RWPE1 (cell line): ENCODE measurements around the gene CTNNA2.

ENCODE experiments used
- CTCF ChIA-PET: fragments of 350-600 bp; sonication (Branson Sonifier 250); formaldehyde crosslinking; extraction: SDS; loops from one replicate; lab custom pipeline; 2021; lab: Yijun Ruan, JAX
- POLR2A ChIA-PET: fragments of 400-600 bp; formaldehyde crosslinking; extraction: SDS; loops from one replicate; lab custom pipeline; 2020; ENCODE audit warnings: antibody characterized with exemption; ENCODE audit not compliant: low non-redundant PET; lab: Yijun Ruan, JAX
- DNase-seq: peaks from one replicate; pipeline ENCODE4 v3.0.0; 2012; ENCODE audit warnings: low spot score
- H3K27ac ChIP-seq: fragments of 450-650 bp; 2 replicates; pipeline ENCODE4 v1.5.1; 2017
- TF ChIP-seq, protein P1 (sequence below): fragments of 450-650 bp; conservative IDR thresholded peaks from 2 replicates; pipeline ENCODE4 v1.5.1; 2017; ENCODE audit warnings: low read depth, mild to moderate bottlenecking

CTNNA2 gene

DNA sequence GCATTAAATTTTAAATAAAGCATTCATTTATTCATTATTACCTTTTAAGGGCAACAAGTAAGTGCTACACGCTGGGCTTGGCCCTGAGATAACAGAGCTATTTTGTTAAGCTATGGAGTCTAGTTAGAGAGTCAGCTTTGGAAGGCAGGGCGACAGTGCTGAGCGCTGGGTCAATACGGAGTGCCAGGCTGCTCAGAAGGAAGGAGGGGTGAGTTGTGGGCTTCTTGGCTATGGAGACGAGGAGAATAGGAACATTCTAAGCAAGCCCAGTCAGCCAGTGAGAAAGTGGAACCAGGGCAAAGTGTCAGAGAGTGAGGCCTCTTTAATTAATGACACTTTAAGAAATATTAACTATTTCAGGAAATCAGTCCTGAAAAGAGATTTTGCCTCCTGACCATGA is 503.3 kb downstream of the CTNNA2 start:
- DNase-seq = no peak
- H3K27ac ChIP-seq = no peak overlapping the region
- TF ChIP-seq, protein P1, sequence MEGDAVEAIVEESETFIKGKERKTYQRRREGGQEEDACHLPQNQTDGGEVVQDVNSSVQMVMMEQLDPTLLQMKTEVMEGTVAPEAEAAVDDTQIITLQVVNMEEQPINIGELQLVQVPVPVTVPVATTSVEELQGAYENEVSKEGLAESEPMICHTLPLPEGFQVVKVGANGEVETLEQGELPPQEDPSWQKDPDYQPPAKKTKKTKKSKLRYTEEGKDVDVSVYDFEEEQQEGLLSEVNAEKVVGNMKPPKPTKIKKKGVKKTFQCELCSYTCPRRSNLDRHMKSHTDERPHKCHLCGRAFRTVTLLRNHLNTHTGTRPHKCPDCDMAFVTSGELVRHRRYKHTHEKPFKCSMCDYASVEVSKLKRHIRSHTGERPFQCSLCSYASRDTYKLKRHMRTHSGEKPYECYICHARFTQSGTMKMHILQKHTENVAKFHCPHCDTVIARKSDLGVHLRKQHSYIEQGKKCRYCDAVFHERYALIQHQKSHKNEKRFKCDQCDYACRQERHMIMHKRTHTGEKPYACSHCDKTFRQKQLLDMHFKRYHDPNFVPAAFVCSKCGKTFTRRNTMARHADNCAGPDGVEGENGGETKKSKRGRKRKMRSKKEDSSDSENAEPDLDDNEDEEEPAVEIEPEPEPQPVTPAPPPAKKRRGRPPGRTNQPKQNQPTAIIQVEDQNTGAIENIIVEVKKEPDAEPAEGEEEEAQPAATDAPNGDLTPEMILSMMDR = no peak
- ChIA-PET POLR2A (no interaction called here), CTCF (no interaction called here)

DNA sequence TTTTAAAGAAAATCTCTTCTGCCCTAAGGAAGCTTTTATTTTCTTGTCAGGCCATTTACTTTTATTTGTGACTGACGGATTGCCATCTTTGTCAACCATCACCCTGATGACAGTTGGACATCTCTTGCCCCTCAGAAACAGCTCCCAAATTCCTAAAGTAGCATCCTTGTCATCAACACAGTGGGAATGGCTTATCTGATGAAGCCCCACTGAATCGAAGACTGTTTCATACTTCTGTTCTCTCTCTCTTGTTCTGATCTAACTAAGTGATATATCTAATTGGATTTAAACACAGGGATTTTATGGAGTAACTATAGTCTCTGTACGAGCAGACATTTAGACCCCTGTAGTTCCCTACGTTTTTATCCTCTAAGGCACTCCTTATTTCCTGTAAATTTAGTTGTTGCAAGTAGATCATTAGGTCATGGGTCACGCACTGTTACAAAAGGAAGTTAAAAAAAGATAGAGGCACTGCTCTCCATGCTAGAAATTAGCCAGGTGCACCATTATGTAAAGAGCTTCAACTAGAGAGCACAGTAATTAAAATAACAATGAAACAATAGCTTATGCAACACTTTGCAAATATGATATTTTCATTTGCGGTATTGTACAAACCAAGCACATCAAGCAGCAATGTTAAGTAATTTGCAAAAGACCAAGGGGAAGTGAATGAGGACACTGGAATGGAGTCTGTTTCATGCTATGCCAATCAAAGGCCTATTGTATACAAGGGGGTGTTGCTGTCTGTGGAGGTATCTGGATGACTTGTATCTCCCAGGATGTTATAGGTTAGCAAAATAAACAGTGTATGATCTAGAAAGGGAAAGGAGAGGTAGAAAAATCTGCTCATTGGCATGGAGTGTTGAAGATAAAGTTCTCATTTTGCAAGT is 507.0 kb downstream of the CTNNA2 start:
- DNase-seq = no peak
- ChIA-PET CTCF (interaction anchor here (0.6 kb wide), 1 partner anchor 96 kb away, joined by 5 read pairs; no protein-coding TSS in a partner anchor), POLR2A (interaction anchor here (0.6 kb wide), 1 partner anchor 744 kb away, joined by 4 read pairs; no protein-coding TSS in a partner anchor)
- H3K27ac ChIP-seq = no peak overlapping the region
- TF ChIP-seq, protein P1 = no peak

DNA sequence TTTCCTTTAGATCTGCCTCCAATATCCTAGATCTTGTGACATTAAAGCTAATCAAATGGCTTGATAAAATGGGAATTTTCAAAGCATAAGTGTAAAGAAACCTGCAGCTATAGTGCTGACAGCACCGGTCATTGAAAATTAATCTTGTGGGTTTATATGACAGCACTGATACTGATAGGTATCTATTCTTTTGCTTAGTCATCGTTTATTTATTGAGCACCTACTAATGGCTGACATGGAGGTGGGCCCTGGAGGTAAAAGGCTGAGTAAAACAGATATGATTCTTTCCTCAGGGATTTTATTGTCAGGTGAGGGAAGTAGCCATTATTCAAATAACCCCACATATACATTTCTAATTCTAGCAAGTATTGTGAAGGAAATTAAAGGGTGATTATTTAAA is 509.2 kb downstream of the CTNNA2 start:
- TF ChIP-seq, protein P1 = no peak

DNA sequence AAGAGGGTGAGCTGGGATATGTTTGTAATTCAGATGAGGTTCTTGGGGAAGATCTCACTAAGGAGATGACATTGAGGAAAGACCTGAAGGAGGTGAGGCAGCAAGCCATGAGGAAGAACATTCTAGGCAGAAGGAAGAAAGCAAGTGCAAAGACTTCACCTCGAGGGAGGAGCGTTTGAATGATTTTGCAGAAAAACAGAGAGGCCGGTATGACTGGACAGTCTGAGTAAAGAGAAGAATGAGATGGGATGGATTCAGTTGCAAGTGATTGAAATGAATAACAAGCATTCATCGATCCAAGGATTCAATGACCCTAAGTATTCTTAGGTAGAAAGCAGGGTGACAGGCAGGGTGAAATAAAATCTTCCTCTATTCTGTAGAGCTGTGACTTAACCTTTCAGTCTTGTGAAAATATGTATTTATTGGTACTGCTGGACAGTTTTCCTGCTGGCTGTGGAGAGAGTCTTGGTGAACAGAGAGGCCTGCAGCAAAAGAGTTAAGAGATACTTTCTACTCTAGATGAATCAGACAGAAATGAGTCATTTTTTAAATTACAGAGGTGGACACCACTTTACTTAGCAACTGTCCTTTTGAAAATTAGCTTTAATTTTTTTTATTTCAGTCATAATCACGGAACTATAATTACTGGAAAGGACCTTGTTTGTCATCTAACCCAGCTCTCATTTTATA is 513.3 kb downstream of the CTNNA2 start:
- TF ChIP-seq, protein P1 = no peak
- no peak overlapping the region for H3K27ac ChIP-seq
- CTCF ChIA-PET = interaction anchor here (0.7 kb wide), 1 partner anchor 493 kb away, joined by 3 read pairs; no protein-coding TSS in a partner anchor
- no peak for DNase-seq
- POLR2A ChIA-PET = no interaction called here

More for the DNA sequence above, 509.2 kb downstream of the CTNNA2 start:
- ChIA-PET POLR2A (no interaction called here), CTCF (no interaction called here)
- DNase-seq = no peak
- H3K27ac ChIP-seq = no peak overlapping the region

DNA sequence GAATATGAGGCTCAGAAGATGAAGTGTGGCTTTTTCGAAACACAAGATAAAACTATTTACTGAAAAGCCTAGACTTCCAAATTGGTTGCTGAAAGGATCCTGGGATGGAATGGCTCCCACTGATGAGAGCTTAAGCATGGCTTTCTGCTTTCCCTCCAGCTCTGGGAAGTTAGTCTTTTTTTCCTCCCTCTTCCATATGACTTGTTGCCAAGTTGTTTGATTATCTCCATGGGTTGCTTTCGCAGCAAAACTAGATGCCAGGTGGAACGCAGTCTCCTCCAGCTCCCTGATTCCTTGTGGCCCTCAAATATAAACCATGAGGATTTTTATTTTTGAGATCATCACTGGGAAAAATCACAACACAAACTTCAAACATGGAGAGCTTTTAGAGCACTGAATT is 515.2 kb downstream of the CTNNA2 start:
- CTCF ChIA-PET = no interaction called here
- no peak overlapping the region for H3K27ac ChIP-seq
- no peak for DNase-seq
- TF ChIP-seq, protein P1 = no peak
- POLR2A ChIA-PET = no interaction called here

DNA sequence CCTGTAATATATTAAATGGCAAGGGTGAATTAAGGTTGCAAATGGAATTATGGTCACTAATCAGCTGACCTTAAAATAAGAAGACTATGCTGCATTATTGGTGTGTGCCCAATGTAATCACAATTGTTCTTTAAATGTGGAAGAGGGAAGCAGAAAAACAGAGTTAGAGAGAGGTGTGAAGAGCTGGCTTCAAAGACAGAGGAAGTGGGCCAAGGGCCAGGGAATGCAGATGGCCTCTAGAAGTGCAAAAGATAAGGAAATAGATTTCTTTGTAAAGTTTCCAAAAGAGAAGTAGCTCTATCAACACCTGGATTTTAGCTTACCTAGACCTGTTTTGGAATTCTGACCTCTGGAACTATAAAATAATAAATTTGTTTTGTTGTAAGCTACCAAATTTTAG is 515.7 kb downstream of the CTNNA2 start:
- TF ChIP-seq, protein P1 = no peak
- H3K27ac ChIP-seq = no peak overlapping the region
- DNase-seq = no peak
- ChIA-PET CTCF (no interaction called here), POLR2A (no interaction called here)
